IMR-90 (cell line): ENCODE measurements around the gene STUM. TPM values are rescaled to one million over a fixed set of nuclear protein-coding genes. Genes with fewer than 3 reads are reported as not detected.

Experiments used
- ATAC-seq: fragments of 200-7000 bp; cut with Tn5 transposase; 2 replicates; pipeline ENCODE4 v1.9.1; 2020; ENCODE audit warnings: low read depth, mild to moderate bottlenecking, moderate library complexity
- BruUV-seq: library from RNA; stranded (reverse); fragments of 400-500 nt; replicated peaks from 2 replicates; lab custom pipeline; 2021; lab: Mats Ljungman, UMichigan
- CTCF ChIA-PET: fragments of 300-600 bp; formaldehyde crosslinking; extraction: SDS; loops from one replicate; lab custom pipeline; 2021; ENCODE audit warnings: antibody characterized with exemption; lab: Yijun Ruan, JAX
- POLR2A ChIA-PET: fragments of 300-600 bp; sonication (Branson Sonifier 250); formaldehyde crosslinking; loops from one replicate; lab custom pipeline; 2022; ENCODE audit warnings: antibody characterized with exemption; ENCODE audit not compliant: unreplicated experiment; lab: Charles Lee
- DNase-seq: peaks from one replicate; pipeline ENCODE4 v3.0.0; 2013
- H2AFZ ChIP-seq: replicated peaks from 2 replicates; pipeline ENCODE3; 2013; ENCODE audit warnings: low read length, mild to moderate bottlenecking; ENCODE audit not compliant: poor library complexity
- H2AK5ac ChIP-seq: 2 replicates; pipeline ENCODE4 v1.6.1; 2013; ENCODE audit warnings: low read depth, low read length, inconsistent platforms
- H2AK9ac ChIP-seq: replicated peaks from 2 replicates; pipeline ENCODE3; 2013; ENCODE audit warnings: mild to moderate bottlenecking, low read depth, low read length, moderate library complexity; ENCODE audit not compliant: poor library complexity
- H2BK120ac ChIP-seq: 2 replicates; pipeline ENCODE4 v1.6.1; 2013; ENCODE audit warnings: low read depth, low read length, inconsistent platforms
- H2BK15ac ChIP-seq: 3 replicates; pipeline ENCODE4 v1.6.1; 2013; ENCODE audit warnings: low read depth, low read length, inconsistent platforms
- H2BK20ac ChIP-seq: 2 replicates; pipeline ENCODE4 v1.6.1; 2013; ENCODE audit warnings: low read depth, mild to moderate bottlenecking, inconsistent platforms, low read length, moderate library complexity
- H2BK5ac ChIP-seq: 2 replicates; pipeline ENCODE4 v1.6.1; 2013; ENCODE audit warnings: mild to moderate bottlenecking, low read depth, low read length, inconsistent platforms; ENCODE audit not compliant: poor library complexity, severe bottlenecking
- H3K14ac ChIP-seq: replicated peaks from 2 replicates; pipeline ENCODE4 v1.6.1; 2013; ENCODE audit warnings: low read depth, low read length, inconsistent platforms
- H3K18ac ChIP-seq: 2 replicates; pipeline ENCODE4 v1.6.1; 2013; ENCODE audit warnings: low read depth, low read length, control low read depth
- H3K23ac ChIP-seq: 2 replicates; pipeline ENCODE4 v1.6.1; 2013; ENCODE audit warnings: low read depth, low read length, inconsistent platforms
- H3K27ac ChIP-seq: 2 replicates; pipeline ENCODE4 v1.5.1; 2013; ENCODE audit warnings: mild to moderate bottlenecking, control low read depth, low read length; ENCODE audit not compliant: insufficient read depth
- H3K27me3 ChIP-seq: 2 replicates; pipeline ENCODE4 v1.6.1; 2013; ENCODE audit warnings: low read length; ENCODE audit not compliant: control insufficient read depth, insufficient read depth
- H3K36me3 ChIP-seq: 2 replicates; pipeline ENCODE4 v1.6.1; 2013; ENCODE audit warnings: low read length, mixed read lengths; ENCODE audit not compliant: control insufficient read depth, insufficient read depth
- H3K4ac ChIP-seq: 2 replicates; pipeline ENCODE4 v1.6.1; 2013; ENCODE audit warnings: low read depth, low read length, inconsistent platforms
- H3K4me1 ChIP-seq: 2 replicates; pipeline ENCODE4 v1.6.1; 2013; ENCODE audit warnings: low read length, mixed read lengths; ENCODE audit not compliant: control insufficient read depth, insufficient read depth
- H3K4me2 ChIP-seq: 2 replicates; pipeline ENCODE4 v1.6.1; 2013; ENCODE audit warnings: low read depth, mild to moderate bottlenecking, control low read depth, low read length, moderate library complexity
- H3K4me3 ChIP-seq: 2 replicates; pipeline ENCODE4 v1.5.1; 2013; ENCODE audit warnings: low read depth, mild to moderate bottlenecking, control low read depth, low read length, moderate library complexity; ENCODE audit not compliant: insufficient read depth
- H3K56ac ChIP-seq: 2 replicates; pipeline ENCODE4 v1.6.1; 2013; ENCODE audit warnings: low read length, inconsistent platforms; ENCODE audit not compliant: insufficient read depth; ENCODE audit errors: extremely low read depth
- H3K79me1 ChIP-seq, 2 experiments: 2 replicates each; pipeline ENCODE4 v1.6.1; 2013; ENCODE audit warnings: low read length in 2 of 2, inconsistent platforms in 1 of 2, low read depth in 1 of 2
- H3K9ac ChIP-seq: 2 replicates; pipeline ENCODE4 v1.6.1; 2013; ENCODE audit warnings: low read depth, low read length, control low read depth
- H3K9me1 ChIP-seq: 2 replicates; pipeline ENCODE4 v1.6.1; 2013; ENCODE audit warnings: low read length, inconsistent platforms; ENCODE audit not compliant: insufficient read depth
- H3K9me3 ChIP-seq: 2 replicates; pipeline ENCODE4 v1.6.1; 2013; ENCODE audit warnings: low read length; ENCODE audit not compliant: control insufficient read depth, insufficient read depth
- H4K20me1 ChIP-seq: 2 replicates; pipeline ENCODE4 v1.6.1; 2013; ENCODE audit warnings: low read length, inconsistent platforms; ENCODE audit not compliant: insufficient read depth
- H4K5ac ChIP-seq: 2 replicates; pipeline ENCODE4 v1.6.1; 2013; ENCODE audit warnings: mild to moderate bottlenecking, low read depth, low read length, control low read depth
- H4K8ac ChIP-seq, 2 experiments: 2 replicates each; pipeline ENCODE4 v1.6.1; 2013; ENCODE audit warnings: low read depth in 2 of 2, low read length in 2 of 2, control low read depth in 1 of 2, inconsistent platforms in 1 of 2
- H4K91ac ChIP-seq: 2 replicates; pipeline ENCODE4 v1.6.1; 2013; ENCODE audit warnings: low read depth, low read length, inconsistent platforms; ENCODE audit not compliant: insufficient read depth
- CTCF ChIP-seq: conservative IDR thresholded peaks from 2 replicates; pipeline ENCODE4 v1.5.1; 2012; ENCODE audit warnings: mild to moderate bottlenecking, low read depth, low read length, improper control_type of control experiment
- RCOR1 ChIP-seq: IDR thresholded peaks from 2 replicates; pipeline ENCODE4 v1.6.1; 2012; ENCODE audit warnings: mild to moderate bottlenecking, low read length, improper control_type of control experiment; ENCODE audit not compliant: insufficient replicate concordance
- WGBS, 2 experiments: methylation state at CpG; one replicate each; pipeline versions ENCODE4 v1.1.5 to v1.1.7; 2013; ENCODE audit warnings: missing lambda C conversion rate in 2 of 2; ENCODE audit not compliant: insufficient read length in 1 of 2; ENCODE audit errors: extremely low coverage in 2 of 2; 5-methylcytosine and 5-hydroxymethylcytosine counted together
- dilution Hi-C: fragments of 300-500 bp; cut with HindIII; formaldehyde crosslinking; loops from one replicate; pipeline ENCODE4 v1.14.3; 2018; ENCODE audit warnings: low sequenced_read_pairs; ENCODE audit not compliant: unreplicated experiment
- in situ Hi-C: fragments of 300-500 bp; cut with MboI; formaldehyde crosslinking; loops from 3 replicates; pipeline ENCODE4 v1.14.3; 2019; ENCODE audit warnings: low sequenced_read_pairs, inconsistent platforms, mixed read lengths
- intact Hi-C: fragments of 100-400 bp; cut with micrococcal nuclease; formaldehyde crosslinking; loops from 2 replicates; pipeline ENCODE4 v1.10.0; 2022
- polyA plus RNA-seq, 3 experiments: library from polyadenylated mRNA; depleted of rRNA; stranded (reverse); fragments of >200 nt; gene quantifications; 2 replicates each; pipeline ENCODE4 v1.2.3, GENCODE V29; 2012; ENCODE audit warnings: low replicate concordance in 1 of 3
- total RNA-seq: library from RNA; depleted of rRNA; stranded (reverse); fragments of >200 nt; gene quantifications from 2 replicates; pipeline ENCODE4 v1.2.3, GENCODE V29; 2012

Gene STUM
- total and polyA plus RNA-seq, 2 of the 4 experiments (the other 2 are of a cell fraction), result not detected

- Histone ChIP-seq H3K9me1 (no peaks in the 10 kb centered on the region), H2BK20ac (no peak overlapping the region), H3K27me3 (peaks cover 12% of the 10 kb centered on the region), H2BK15ac (no peak overlapping the region), H3K56ac (no peak overlapping the region), H2BK120ac (no peak overlapping the region), H3K14ac (no peak overlapping the region), H2BK5ac (no peak overlapping the region), H3K18ac (no peak overlapping the region), H2AK9ac (no peak overlapping the region), H2AFZ (peak overlapping the region; percentile 3), H3K27ac (no peak overlapping the region), H4K5ac (no peak overlapping the region), H3K4me2 (no peak overlapping the region), H3K9ac (no peak overlapping the region), H2AK5ac (no peak overlapping the region), H4K20me1 (no peaks in the 10 kb centered on the region), H4K8ac (no peak overlapping the region), H4K91ac (no peak overlapping the region), H3K4me3 (no peak overlapping the region), H3K79me1 (no peaks in the 10 kb centered on the region), H3K4ac (no peak overlapping the region), H3K23ac (no peak overlapping the region), H3K36me3 (no peaks in the 10 kb centered on the region), H3K4me1 (no peaks in the 10 kb centered on the region), H3K9me3 (no peaks in the 10 kb centered on the region)
- intact Hi-C loops, result no loop called here
- ChIA-PET POLR2A (interaction anchor here (0.5 kb wide), 1 partner anchor 164 kb away, joined by 3 read pairs; the partner anchor contains the start of gene ITPKB), CTCF (no interaction called here)
- DNase-seq (no peak), ATAC-seq (no peak)
- dilution Hi-C loops, result no loop called here
- in situ Hi-C loops, result no loop called here
- 67% methylated on average over 1 of the region's 4 CpGs; no CpG with 5 or more reads in 1 of the 2 experiments for WGBS, 2 experiments
- TF ChIP-seq CTCF (no peak), RCOR1 (no peak)
- no TSS peak for BruUV-seq
These were observed 26.8 kb downstream of the STUM start for GRCh38 chr1:226575436-226575720.
